GM12875 (cell line): ENCODE measurements around the gene ERO1B.
"Not testable (repeated sequence)": the region's sequence is repeated elsewhere in the genome, so short reads cannot be mapped to it uniquely, and the experiment has no call there.

Source experiments
- H3K4me3 ChIP-seq: one replicate; pipeline ENCODE4 v1.5.1; 2011; ENCODE audit warnings: low read depth, low read length, control low read depth
- TF ChIP-seq, protein P1 (sequence below): IDR thresholded peaks from 2 replicates; pipeline ENCODE4 v1.5.1; 2011; ENCODE audit warnings: low read depth, mild to moderate bottlenecking, control low read depth, inconsistent platforms, low read length, moderate library complexity, borderline replicate concordance; ENCODE audit not compliant: insufficient read depth

The ERO1B gene, protein sequence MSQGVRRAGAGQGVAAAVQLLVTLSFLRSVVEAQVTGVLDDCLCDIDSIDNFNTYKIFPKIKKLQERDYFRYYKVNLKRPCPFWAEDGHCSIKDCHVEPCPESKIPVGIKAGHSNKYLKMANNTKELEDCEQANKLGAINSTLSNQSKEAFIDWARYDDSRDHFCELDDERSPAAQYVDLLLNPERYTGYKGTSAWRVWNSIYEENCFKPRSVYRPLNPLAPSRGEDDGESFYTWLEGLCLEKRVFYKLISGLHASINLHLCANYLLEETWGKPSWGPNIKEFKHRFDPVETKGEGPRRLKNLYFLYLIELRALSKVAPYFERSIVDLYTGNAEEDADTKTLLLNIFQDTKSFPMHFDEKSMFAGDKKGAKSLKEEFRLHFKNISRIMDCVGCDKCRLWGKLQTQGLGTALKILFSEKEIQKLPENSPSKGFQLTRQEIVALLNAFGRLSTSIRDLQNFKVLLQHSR

DNA sequence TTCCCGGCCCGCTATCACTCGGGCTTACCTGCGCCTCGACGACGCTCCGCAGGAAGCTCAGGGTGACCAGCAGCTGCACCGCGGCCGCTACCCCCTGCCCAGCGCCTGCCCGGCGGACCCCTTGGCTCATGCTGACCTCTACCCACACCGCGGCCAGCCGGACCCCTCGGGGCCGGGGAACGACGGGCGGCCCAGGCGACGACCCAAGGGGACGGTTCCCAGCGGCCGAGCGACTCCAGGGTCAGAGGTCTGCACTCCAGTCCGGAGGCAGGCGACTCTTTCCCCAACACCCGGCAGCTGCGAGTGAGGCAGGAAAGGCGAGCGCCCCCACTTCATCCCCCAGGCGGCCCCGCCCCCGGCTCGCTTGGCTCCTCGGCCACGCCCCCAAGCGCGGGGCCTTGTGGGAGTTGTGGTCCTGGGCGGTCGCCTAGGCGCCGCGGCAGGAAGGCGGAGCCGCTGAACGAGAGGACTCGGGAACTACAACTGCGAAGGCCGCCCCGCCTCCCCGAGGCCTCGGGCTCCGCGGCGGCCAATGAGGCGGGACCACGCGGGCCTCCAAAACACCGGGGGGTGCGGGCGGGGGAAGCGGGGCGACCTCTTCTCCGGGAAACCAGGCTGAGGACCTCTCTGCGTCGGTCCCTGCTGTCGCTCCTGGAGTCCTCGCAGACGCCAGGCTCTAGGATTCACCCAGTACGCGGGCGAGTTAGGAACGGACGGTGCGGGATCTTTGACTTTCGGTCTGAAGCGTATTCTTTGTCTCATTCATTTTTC, at the start of gene ERO1B:
TSS of gene ERO1B (minus strand) at position 305 of the 771 bp plus-strand sequence. CDS start at position 130, 175 bp downstream.
- TF ChIP-seq, protein P1, sequence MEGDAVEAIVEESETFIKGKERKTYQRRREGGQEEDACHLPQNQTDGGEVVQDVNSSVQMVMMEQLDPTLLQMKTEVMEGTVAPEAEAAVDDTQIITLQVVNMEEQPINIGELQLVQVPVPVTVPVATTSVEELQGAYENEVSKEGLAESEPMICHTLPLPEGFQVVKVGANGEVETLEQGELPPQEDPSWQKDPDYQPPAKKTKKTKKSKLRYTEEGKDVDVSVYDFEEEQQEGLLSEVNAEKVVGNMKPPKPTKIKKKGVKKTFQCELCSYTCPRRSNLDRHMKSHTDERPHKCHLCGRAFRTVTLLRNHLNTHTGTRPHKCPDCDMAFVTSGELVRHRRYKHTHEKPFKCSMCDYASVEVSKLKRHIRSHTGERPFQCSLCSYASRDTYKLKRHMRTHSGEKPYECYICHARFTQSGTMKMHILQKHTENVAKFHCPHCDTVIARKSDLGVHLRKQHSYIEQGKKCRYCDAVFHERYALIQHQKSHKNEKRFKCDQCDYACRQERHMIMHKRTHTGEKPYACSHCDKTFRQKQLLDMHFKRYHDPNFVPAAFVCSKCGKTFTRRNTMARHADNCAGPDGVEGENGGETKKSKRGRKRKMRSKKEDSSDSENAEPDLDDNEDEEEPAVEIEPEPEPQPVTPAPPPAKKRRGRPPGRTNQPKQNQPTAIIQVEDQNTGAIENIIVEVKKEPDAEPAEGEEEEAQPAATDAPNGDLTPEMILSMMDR: no peak
- H3K4me3 ChIP-seq: peak within 1 kb of the TSS; percentile 93

DNA sequence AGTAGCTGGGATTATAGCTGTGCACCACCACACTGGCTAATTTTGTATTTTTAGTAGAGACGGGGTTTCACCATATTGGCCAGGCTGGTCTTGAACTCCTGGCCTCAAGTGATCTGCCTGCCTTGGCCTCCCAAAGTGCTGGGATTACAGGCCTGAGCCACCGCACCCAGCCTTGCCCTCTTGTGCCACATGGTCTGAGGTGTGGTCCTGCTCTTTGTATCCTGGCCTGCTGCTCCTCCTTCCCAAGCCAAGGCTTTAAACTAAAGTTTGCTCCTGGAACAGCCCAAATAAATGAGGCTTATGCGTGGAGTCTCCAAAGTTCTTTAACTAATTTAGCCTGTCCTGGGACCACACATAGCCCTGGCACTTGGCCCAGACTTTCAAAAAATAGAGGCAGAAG, 49.7 kb upstream of the ERO1B start:
- not testable (repeated sequence) for H3K4me3 ChIP-seq

DNA sequence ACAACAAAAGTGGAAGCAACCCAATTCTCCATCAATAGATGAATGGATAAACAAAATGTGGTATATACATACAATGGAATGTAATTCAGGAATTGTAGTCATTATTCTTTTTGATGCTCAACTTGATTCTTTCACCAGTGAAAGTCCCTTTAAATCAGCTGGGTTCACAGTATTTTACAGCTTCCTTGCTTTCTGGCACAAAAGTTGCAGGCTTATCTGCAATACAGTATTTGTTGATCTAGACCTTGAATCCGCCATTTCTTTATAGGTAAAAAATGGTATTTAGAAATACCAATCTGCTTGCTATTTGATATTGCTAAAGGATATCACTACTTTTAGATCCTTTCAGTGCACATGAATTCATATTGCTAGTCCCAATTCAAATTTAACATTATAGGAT, 44.7 kb upstream of the ERO1B start:
- TF ChIP-seq, protein P1: no peak

DNA sequence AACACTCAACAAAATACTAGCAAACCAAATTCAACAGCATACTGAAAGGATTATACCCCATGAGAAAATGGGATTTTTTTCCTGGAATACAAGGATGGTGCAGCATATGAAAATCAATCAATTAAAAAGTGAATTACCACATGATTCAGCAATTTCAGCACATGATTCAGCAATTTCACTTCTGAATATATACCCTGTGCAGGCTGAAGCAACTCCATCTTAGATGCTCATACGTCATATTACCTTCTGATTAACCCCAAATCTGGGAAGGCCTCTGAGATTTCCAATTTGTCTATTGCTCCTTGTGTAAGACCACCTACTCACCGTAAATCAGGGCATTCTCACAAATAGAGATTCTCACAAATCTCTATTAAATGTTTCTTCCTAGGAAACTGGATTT, 43.8 kb upstream of the ERO1B start:
- no peak overlapping the region for H3K4me3 ChIP-seq
- TF ChIP-seq, protein P1: no peak

More for the DNA sequence above, 44.7 kb upstream of the ERO1B start:
- no peak overlapping the region for H3K4me3 ChIP-seq

DNA sequence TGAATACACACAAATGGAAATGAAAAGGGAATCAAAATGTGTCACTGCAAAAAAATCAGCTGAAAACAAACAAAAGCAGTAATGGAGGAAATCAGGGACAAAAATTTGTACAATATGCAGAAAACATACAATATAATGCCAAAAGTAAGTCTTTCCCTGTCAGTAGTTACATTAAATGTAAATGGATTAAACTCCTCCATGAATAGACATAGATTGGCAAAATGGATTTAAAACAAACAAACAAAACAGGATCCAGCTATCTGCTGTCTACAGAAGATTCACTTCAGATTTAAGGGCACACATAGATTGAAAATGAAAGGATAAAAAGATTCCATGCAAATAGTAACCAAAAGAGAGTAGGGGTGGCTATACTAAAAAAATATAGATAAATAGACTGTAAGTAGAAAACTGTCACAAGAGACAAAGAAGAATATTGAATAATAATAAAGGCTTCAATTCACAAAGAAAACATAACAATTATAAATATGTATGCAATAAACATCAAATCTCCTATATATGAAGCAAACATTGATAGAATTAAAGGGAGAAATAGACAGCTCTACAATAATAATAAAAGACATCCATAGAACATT, 42.2 kb upstream of the ERO1B start:
- TF ChIP-seq, protein P1: no peak
- H3K4me3 ChIP-seq: no peak overlapping the region

DNA sequence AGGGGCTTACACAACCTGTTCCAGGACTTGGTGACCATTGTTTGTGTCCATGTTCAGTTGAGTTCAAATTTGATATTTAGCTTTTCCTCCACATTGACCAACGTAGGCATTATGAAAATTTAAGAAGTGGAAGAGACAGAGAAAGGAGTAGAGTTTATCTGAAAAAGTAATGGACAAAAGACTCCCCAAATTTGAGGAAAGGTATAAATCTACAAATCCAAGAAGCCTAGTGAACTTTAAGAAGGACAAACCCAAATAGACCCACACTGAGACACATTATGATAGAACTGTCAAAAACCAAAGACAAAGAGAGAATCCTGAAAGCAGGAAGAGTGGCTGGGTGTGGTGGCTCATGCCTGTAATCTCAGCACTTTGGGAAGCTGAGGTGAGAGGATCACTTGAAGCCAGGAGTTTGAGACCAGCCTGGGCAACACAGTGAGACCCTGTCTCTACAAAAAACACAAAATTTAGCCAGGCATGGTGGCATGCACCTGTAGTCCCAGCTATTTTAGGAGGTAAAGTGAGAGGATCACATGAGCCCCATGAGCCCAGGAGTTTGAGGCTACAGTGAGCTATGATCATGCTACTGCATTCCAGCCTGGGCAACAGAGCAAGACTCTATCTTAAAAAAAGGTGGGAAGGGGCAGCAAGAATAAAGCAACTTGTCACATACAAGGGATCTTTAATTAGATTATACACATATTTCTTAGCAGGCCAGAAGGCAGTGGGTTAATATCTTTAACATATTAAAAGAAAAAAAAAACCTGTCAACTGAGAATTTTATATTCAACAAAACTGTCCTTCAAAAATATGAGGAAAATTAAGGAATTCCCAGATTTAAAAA, 41.0 kb upstream of the ERO1B start:
- TF ChIP-seq, protein P1: no peak
- H3K4me3 ChIP-seq: no peak overlapping the region

DNA sequence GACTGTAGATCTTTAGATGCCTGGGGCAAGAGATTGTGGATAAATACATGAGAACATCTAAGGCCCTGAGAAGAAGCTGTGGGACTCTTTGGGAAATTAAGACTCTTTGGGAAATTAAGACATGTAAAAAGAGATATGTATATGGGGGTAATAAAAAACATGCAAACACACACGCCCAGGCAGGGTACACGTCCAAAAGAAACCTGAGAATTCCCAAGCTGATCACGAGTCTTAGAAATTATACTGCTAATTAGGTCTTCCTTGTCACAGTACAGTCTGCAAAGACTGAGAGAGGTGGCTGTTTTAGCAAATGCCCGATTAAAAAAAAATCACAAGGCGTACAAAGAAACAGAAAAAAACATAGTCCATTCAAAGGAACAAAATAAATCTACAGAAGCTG, 39.3 kb upstream of the ERO1B start:
- TF ChIP-seq, protein P1: no peak
- no peak overlapping the region for H3K4me3 ChIP-seq
